GM18498 (cell line): Measurements from ENCODE around the gene PSMC6.

Experiments used
- ATAC-seq: cut with Tn5 transposase; IDR thresholded peaks from one replicate; pipeline ENCODE4 v1.9.1; 2021; ENCODE audit warnings: mild to moderate bottlenecking, moderate library complexity; ENCODE audit not compliant: unreplicated experiment

PSMC6 gene

DNA sequence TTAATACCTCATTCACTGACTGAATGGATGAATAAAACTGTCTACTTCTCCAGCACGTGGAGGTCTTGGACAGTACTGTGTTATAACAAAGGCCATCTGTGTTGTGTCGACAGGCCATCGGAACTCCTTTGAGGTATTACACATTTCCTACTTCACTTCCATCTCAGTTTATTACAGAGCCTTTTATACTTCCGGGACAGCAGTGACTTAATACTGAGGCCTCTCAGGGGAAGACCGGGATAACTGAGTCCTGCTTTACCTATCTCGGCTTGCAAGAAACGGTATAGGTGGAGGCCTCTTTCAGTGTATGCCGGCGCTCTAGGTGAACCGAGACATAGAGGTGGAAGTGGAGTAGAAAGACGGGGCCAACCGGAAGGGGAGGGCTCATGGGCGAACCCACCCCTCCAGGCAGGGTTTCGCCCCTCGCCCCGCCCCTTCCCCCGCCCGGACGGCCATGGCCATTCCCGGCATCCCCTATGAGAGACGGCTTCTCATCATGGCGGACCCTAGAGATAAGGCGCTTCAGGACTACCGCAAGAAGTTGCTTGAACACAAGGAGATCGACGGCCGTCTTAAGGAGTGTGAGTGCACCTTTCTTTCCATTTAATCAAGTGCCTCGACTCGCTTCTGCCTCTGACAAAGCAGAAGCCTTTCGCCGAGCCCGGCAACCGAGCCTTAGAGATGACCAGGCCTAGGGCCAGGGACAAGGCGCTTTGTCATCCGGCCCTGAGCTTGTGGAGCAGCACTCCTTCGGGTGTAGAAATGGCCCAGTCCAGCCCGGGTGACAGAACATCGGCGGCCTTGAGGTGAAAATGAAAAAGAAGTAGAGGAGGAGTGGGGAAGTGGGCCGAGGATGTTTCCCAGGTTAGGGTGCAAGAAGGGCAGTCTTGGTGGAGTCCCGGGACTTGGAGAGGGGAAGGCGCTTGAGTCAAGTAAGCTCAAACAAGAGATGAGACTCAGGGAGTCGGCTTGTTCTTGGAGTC, at the start of gene PSMC6:
PSMC6 (plus strand) TSS at position 477 of the 983 bp plus-strand sequence; CDS start at position 497, 20 bp downstream.
- peak; percentile 99 for ATAC-seq

DNA sequence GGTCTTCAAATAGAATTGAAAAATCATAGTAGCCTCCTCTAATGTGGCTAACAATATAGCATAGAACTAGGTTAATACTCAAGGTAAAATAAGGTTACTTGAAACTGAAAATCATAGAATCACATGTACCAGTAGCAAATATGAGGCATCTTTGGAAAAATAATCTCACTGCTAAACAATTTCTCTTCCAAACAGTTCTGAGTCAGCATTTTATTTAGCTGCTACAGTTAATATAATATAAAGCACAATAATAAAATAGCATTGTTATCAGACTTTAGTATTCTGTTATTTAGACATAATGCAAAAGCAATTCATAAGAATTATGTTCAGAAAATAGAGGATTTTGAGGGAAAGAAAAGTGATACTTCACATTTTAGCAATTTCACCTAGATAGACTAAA, 46.7 kb upstream of the PSMC6 start:
- no peak for ATAC-seq

DNA sequence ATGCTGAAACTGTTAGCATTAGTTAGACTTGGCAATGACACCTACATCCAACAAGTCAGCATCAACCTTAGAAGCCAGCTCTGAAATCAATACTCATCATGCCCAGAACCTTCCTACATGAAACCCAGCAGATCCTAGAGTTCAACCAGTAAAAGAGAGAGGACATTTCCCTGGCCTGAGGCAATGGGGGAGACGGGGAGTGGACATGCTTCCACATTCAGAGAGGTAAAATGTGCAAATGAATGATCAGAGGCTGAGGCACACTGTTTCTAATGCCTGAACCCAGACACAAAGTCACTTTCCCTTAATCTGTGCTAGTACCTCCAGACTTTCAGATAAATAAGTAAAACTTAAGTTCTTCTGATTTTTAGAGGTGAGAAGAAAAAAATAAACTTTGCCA, 46.2 kb upstream of the PSMC6 start:
- no peak for ATAC-seq

DNA sequence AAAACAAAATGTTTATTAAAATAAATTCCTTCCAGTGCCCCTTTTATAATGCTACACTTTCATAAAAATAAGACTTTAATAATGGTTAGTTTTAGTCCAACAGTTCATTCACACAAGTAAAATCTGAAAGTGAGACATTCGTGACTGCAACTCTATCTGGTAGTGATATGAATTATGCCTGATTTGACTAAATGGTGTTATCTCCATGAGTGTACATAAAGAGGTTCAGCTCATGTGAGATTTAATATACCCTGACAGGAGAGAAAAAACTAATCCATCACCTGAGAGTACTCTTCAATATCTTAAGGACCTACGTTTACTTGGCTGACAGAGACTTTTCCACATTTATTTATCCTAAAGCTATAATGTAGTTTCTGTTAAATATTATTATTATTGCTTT, 45.7 kb upstream of the PSMC6 start:
- no peak for ATAC-seq

DNA sequence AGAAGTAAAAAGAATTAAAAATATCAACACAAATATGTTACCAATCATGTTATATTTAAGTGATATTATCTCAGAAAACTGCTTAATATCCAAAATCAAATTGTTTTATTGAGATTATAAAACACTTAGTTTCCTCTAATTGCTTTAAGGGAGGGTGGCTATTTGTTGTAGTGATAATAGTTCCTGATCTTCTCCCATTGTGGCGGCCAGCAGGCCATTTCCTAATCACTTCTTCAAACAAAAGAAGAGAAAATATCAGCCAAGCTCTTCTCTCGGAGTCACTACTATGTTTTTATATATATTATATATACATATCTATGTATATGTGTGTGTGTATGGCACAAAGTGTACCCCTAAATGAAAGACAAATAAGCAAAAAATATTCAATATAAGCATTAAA, 43.1 kb upstream of the PSMC6 start:
- no peak for ATAC-seq

DNA sequence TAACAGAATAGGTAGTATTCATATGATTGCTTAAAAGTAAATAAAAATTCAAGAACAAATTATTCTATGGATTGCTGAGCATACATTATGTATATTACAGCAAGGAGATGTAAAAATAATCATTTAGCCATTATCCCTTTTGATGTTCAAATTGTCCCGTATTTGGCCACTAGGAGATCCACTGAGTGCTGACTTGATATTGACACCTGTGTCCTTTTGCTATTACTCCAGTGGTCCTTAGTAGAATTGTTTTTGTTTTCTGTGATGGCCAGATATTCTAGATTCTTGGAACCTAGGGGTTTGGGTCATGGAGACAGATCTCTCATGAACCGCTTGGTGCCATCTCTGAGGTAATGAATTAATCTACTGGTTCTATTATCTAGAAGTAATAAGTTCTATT, 28.4 kb upstream of the PSMC6 start:
- no peak for ATAC-seq

DNA sequence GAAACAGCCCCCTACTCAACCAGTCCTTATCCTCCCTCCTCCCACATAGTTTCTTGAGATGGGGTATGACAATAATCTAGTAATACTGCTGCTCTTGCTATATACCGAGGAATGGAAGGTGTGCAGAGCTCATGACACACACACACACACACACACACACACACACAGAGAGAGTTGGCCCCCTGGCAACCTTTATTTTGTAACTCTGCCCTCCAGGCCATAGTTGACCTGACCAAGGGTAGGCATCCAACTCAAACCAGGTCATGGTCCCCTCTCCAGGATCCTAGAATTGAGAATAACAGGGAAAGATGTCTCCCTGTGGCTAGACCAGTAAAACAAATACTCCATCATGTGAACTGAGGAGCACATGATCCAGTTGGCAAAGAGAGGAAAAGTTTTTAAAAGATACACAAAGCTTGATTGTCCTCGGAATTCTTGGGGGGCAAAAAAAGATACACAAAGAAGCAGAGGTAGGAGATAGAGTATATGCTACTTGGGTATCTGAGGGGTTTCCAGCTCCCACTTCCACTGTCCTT, 22.9 kb upstream of the PSMC6 start:
- no peak for ATAC-seq

DNA sequence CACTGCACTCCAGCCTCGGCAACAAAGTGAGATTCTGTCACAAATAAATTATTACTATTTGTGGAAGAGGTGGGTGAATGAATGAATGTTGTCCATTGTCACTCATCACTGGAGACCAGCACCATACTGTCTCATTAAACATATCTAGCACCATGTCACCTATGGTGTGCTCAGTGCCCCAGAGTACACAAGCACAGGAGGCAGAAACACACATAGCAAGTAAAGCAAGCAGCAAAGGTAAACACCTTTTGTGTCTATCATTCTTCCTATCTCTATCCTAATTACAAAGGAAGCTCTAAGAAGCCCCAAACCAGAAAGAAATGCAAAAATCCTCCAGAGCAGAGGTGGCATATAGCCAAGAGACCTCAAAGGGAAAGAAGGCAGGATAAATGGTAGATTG, 20.8 kb upstream of the PSMC6 start:
- no peak for ATAC-seq

DNA sequence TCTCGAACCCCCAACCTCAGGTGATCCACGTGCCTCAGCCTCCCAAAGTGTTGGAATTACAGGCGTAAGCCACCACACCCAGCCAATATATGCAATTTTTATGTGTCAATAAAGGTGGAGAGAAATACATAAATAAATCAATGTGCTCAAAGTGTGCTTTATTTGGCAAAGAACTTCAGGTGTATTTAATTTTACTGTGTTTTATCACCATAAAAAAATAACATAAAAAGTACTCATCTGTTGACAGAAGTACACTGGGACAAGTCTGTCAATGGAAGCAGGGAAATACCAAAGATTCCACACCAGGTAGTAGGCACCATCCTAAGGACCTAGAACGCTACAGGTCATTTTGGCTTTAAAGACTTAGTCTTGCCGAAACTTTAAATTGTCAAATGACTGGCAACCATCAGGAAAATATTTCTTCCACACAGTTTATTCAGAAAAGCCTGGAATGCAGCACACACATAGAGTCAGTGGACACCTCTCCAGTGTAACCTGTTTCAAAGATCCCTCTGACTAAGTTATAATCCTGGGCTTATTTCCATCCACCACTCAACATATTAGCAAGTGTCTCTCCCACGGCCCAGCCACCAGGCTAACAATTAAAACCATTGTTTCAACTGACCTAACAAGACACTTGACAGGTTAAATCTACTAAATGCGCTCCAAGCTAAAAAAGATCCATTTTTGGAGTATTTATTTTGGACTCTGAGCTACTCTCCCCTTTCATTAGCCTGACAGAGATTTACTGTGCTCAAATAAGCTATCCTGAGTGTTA, 15.8 kb upstream of the PSMC6 start:
- ATAC-seq = no peak

DNA sequence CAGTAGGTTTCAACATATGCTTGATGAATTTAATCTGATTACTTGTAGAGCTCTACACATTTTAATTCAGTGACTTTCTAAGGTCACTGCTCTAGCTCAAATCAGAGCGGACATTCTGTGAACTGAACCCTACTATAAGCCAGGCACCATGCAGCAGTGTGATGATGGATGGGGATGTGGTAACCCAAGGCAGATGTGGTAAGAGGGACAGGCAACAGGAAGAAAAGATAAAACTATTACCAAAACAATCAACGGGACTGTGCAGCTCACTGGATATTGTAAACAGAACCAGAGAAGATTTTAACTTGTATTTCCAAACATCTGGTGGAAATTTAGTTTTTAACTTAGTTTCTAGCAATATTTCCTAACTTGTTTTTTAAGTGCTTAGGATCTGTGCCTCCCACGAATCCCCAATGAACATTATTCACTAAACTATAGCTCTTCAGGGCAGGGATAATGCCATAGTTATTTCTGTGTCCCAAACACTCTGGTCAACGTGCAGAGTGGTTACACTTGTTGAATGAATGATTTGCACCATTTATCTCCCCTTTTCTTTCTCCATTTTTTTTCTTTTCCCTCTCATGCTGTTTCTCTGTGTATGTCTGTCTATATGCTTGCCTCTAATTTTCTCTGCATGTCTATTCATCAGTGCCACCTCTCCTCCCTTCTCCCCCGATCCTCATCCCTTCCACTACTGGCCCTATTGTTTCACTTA, 14.6 kb upstream of the PSMC6 start:
- no peak for ATAC-seq

DNA sequence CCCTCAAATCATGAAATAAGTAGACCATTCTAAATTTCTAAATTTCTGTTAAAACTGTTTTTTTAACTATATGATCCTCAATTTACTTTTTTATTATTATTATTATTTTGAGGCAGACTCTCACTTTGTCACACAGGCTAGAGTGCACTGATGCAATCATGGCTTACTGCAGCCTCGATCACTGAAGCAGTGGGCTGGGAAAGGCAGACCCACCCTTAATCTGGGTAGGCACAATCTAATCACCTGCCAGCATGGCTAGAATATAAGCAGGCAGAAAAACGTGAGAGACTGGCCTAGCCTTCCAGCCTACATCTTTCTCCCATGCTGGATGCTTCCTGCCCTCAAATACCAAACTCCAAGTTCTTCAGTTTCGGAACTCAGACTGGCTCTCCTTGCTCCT, 14.0 kb upstream of the PSMC6 start:
- no peak for ATAC-seq

DNA sequence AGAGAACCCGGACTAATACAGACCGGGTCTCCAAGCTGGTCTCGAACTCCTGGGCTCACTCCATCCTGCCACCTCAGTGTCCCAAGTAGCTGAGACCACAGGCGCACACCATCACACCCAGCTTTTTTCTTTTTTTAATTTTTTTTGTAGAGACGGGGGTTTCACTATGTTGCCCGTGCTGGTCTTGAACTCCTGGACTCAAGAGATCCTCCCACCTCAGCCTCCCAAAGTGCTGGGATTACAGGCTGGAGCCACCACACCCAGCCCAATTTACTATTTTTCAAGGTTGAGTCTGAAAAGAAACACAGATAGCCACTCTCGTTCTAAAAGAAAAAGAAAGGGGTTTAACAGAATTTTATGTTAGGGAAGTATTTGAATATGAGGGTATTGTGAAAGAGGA, 13.5 kb upstream of the PSMC6 start:
- ATAC-seq = no peak

DNA sequence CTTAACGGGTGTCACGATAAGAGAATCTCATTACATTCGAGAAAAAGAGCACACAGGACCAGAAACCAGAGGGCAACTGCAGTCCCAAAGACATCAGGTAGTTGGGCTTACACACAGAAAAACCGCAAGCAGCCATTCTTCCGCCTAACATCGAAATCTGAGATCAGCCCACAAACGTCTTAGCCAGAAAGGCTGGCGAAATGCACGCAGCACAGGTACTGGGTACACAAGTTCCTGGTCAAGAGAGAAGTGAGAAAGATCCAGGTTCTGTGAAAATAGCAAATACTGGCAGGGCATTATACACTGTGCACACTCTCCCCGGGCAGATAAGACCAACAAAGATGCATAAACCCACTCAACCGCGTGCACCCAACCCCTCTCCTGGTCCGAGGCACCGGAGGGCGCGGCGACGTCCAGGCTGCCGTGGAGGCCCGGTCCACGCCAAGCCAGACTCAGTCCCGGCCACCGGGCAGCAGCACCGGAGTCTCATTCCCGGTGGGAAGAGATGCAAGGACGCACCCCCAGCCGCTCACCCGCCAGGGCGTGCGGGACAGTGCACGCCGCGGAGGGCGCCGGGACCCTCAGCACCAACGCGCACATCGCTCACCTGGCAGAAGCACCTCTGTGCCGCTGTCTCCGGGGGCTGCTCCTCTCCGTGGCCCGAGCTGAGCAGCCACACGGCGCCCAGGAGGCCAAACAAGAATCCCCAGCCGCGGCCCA, 12.1 kb upstream of the PSMC6 start:
- ATAC-seq = peak; percentile 65

DNA sequence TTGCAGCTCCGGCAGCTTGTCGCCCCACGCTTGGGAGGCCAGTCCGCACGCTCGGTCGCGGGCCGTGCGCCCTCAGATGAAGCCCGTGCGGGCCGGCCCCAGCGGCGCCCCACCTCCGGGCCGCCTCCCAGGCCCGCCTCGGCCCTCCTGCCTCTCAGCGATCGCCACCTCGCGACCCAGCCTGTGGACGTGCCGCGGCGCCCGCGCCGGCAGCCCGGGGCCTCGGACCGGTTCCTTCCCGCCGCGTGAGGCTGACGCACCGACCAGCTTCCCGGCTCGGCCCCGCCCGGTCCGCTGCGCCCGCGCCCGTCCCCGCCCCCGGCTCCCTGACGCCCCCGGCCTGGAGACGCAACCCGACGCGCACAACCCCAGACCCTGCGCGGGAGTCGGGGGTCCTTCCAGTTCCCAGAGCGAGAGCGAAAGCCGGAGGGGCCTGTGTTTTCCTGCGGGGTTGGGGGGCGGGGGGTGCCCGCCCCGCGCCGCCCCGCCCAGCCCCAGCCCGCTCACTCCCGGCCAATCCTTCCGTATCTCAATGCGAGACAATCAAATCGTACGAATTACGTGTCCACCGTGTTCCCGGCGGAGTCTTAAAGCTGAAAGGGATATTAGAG, 11.4 kb upstream of the PSMC6 start, which contains the start of gene ERO1A:
ERO1A (minus strand) TSS at position 78 of the 611 bp plus-strand sequence; CDS start at position 1, 77 bp downstream.
- ATAC-seq = peak; percentile 79

DNA sequence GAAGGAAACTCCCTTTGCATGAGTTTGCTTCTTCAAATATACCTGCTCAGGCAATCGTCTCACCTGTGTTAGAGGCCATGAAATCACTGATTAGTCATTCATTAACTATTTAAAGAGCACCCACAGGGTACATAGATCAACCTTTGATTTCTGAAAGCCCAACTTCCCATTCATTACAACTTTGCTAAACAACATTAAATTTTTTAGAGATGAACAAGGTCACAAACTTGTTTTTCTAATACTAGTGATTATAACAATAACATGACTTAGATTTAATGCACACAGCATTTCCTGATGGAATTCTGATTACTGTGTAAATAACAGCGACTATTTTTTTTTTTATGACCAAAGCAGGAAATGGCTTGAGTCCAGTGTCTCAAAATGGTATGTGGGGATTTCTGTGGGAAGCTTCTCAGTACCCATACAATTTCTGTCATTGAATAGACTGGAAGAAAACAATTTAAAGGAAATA, 6.3 kb upstream of the PSMC6 start:
- no peak for ATAC-seq

DNA sequence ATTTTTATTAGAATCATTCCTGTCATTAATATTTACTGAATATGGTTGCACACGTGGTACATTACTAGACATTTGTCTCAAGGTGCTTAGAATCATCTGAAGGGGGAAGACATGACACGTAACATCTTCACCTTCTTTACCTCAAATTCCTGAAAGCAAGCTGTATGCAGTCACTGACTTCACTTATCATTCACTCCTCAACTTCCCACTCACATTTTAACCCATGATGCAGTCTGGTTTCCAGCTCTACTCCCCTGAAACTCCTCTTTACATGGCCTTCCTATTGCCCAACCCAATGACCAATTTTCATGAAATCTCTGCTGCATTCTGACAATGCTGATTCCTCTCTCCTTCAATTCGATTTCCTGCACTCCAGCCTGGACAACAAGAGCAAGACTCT, 5.8 kb upstream of the PSMC6 start:
- no peak for ATAC-seq

DNA sequence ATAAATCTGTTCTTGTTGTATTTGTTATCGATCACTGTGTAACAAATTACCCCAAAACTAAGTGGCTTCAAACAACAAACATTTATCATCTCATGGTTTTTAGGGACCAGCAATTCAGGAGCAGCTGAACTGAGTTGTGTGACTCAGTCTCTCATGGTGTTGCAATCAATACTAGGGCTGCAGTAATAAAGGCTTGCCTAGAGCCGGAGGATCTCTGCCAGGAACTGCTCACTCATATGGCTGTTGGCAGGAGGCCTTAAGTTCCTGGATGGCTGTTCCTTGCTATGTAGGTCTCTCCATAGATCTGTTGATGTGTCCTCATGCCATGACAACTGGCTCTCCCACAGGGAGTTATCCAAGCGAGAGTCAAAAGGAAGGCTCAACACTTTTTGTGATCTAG, 3.8 kb upstream of the PSMC6 start:
- no peak for ATAC-seq

DNA sequence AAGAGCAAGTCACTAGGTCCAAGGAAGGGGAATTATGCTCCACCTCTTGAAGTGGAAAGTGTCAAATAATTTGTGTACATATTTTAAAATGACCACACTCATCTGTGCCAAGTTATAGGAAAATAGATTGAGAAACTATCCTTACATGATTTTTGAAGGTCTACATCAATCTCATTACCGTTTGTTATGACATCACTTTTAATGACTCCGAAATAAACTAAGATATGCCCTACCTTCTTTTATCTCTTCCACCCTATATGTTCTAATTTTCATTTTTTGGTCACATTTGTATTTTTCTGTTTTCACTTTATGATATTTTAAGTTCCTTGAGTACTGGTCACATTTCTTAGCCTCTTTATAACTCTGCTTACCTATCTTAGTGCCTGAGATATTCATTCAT, 3.3 kb upstream of the PSMC6 start:
- ATAC-seq = no peak

DNA sequence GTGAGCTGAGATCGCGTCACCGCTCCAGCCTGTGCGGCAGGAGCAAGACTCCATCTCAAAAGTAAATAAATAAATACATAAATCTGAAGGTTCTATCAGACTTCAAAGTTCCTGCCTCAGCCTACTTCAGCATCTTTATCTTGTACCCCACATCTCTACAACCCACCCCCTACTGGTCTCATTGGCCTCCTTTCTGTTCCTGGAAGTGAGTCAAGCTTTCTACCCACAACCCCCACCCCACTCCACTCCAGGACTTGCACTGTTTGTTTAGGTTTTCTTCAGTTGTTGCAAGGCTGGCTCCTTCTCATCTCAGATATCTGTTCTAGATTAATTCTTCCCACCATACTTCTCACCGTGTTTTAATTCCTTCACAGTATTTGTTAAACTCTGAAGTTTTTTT, 714 bp upstream of the PSMC6 start:
- no peak for ATAC-seq

DNA sequence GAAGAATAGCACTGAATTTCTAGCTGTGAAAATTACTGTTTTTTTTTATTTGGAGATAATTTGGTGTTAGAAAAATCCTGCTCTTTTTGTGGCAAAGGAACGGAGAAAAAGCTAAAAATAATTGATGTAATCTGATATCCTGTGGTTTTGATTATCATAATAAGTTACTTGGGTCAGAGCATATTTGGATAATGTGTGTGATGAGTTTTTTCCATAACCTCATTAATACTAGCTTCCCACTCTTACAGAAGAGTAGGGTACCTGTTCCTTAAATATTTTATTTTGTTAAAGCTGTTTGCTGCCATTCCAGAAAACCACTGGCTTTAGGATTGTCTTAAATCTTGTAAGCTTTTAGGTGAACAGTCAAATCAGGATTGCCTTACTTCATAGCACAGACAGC, 4.7 kb downstream of the PSMC6 start:
- ATAC-seq = no peak
